HG02798 (cell line): ENCODE data around the gene CAMTA1.

Experiments
- ATAC-seq: cut with Tn5 transposase; IDR thresholded peaks from one replicate; pipeline ENCODE4 v1.9.1; 2021; ENCODE audit warnings: mild to moderate bottlenecking; ENCODE audit not compliant: unreplicated experiment, poor library complexity

CAMTA1 gene

GRCh38 chr1:7752512-7753417 is 967.5 kb downstream of the CAMTA1 start:
- no peak for ATAC-seq

DNA sequence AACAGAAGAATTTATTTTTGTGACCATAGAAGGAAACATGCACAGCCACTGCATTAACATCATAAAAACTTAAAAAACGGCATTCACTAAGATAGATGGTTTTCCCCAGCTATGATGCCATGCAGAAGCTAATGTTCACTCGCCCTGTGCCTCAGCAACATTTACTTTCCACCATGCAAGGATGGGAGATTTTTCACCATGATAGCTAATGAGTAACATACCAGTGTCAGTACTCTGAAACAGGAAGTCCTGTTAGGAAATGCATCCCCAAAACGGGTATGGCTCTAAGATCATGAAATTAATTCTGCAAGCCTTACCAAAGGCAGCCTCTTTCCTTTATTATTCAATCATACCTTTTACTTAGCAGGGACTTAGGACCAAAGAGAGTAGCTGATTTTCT is 968.4 kb downstream of the CAMTA1 start:
- no peak for ATAC-seq

GRCh38 chr1:7754234-7754633 is 969.0 kb downstream of the CAMTA1 start:
- ATAC-seq, result no peak

DNA sequence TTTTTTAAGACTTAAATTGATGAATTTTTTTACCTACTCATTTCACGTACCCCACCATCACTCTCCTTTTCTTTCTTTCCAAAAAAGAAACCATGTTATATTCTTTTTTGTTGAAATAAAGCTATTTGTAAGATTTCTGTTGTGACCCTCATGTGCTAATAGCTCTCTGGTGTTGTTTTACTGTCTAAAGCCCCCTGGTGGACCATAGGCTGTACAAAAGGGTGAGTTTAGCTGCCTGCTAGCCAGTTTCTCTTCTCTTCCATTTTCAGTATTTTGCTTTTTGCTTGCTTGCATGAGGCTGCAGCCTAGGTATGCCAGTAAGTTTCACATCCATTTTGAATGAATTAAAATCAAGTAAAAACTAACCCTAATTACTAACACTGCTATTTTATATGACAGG is 970.2 kb downstream of the CAMTA1 start:
- ATAC-seq, result no peak

- no peak for ATAC-seq
Observed at GRCh38 chr1:7760245-7760644, 975.0 kb downstream of the CAMTA1 start.

DNA sequence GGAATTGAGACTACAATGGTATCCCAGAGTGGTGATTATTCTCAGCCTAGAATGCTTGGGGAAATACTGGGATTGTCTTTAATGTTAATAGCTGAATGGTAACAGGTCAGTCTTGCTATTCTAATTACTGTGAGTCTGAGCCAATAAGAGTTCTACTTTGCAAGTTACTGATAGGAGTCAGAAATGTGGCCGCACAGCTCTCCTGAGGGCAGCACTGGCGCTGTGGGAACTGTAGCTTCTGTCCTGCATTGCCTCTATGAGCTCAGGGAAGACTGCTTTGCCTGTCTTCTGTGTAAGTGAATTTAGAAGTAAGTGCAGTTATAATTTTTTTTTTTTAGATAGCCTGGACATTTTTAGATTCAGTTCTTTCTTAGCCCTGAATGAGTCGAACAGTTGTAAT is 975.8 kb downstream of the CAMTA1 start:
- ATAC-seq, result no peak

DNA sequence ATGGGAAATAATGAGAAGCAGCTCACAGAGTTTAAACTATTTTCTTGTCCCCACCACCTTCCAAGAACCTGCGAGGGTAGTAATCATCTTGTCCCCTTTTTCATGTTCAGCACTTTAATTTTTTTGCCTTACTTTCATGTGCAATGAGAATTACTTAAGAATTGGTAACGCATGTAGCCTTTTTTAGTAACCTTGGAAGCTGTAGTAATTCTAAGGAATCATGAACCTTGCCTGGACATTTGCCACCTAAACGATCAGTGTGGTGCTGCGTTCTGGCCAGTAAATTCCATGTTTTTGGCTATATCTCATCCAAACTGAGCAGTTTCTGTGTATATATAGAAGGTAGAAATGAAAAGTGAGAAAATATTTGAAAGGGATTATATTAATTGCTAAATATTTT is 981.9 kb downstream of the CAMTA1 start:
- no peak for ATAC-seq

DNA sequence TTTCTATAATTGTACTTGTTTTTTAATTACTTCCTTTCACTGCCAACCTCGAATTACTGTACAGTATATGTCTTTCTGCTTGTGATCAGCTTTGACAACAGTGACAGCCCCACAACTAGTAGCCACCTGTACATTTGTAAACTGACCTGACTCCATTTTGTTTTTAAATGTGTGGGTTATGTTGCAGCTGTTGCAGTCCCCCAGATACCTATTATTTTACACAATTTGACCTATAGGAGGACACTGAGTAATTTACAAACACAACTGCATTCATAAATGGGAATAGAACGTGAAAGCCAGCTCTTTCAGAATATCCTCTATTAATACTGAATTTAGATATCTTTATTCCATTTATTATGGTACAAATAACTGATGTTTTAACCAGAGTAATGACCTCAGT is 983.3 kb downstream of the CAMTA1 start:
- no peak for ATAC-seq

GRCh38 chr1:7769673-7770412 is 984.6 kb downstream of the CAMTA1 start:
- no peak for ATAC-seq

DNA sequence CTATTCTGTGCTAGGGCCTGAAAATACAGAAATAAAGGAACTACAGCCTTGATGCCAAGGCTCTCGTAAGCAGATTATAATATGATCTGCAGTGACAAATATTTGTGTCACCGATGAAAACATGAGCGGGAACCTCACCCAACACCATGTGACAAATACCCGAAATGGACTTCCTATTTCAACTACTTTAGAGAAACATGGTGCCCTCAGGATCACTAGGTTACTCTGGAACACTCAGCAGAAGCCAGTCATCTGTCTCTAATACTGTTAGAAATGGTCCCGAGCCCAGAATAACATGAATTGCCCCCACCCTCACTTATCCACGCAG is 985.4 kb downstream of the CAMTA1 start:
- ATAC-seq, result peak; percentile 6

DNA sequence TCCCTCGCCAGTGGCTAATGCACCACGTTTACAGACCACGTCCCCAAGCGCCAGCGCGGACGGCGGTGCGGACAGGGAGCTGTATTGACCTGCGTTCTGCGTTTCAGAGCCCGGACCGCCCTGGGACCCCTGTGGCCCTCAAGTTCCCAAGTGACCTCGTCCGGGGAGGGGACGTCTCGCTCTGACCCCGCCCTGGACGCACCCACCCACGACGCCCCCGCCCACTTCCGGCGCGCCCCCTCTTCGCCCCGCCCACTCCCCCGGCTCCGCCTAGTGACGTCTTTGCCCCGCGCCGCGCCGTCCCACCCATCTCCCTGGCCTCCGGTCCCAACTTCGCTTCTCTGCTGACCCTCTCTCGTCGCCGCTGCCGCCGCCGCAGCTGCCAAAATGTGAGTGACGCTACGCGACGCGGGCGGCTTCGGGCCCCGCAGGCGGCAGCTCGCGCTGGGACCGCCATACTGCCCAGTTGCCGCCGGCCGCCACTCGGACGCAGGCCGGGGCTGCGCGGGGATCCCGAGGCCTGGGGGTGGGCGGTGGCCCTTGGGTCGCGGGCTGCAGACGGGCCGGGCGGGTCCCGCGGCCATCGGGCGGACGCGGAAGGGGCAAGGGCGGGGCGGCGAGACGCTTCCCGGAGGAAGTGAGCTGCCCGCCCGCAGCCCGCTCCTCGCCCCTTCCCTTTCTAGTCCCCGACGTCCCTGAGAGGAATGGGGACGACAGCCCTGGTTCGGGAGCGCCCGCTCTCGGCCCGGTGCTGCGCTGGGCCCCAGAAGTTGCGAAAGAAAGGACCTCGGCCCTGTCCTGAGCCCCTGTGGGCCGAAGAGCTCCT is 986.0 kb downstream of the CAMTA1 start, which contains the start of gene VAMP3:
Gene VAMP3 (plus strand): TSS at position 300 of the 826 bp plus-strand sequence. CDS start 88 bp downstream, at position 388.
- peak; percentile 85 for ATAC-seq

DNA sequence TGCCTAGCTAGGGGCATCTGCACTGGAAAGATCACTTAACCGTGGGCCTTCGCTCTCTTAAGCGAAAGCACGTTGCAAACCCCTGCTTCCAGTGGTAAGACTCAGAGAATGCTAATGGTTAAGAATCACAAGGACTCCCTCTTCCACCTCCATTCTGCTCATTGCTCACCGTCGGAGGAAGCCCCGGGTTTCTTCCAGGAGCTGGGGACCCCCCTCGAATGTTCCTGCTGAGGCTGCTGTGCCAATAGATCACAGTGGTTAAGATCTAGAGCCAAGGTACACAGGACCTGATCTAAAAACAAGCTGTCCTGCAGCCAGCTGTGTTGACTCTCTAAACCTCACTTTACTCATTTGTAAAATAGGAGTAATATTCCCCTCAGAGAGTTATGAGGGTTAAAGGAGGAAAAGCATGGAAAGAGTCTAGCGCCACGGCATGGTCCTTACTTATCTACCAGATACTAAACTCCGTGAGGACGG is 986.6 kb downstream of the CAMTA1 start:
- ATAC-seq, result no peak

- ATAC-seq, result no peak
Observed at GRCh38 chr1:7777591-7777990, 992.3 kb downstream of the CAMTA1 start.

DNA sequence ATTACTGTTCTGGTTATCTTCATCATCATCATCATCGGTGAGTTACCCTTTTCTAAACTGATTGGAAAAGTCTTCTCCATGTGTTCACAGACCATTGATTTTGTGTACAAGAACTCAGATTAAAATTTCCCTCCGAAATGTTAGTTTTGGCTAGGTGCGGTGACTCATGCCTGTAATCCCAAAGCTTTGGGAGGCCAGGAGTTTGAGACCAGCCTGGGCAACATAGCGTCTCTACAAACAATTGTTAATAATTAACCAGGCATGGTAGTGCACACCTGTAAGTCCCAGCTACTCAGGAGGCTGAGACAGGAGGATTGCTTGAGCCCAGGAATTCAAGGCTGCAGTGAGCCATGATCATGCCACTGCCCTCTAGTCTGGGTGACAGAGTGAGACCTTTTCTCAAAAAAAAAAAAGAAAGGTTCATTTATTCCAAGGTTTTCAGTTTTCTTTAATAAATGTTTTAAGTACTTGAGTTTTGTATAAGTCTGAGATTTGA is 992.9 kb downstream of the CAMTA1 start:
- ATAC-seq, result no peak

GRCh38 chr1:7780976-7781375 is 995.7 kb downstream of the CAMTA1 start:
- no peak for ATAC-seq

- no peak for ATAC-seq
Observed at GRCh38 chr1:7781501-7781900, 996.2 kb downstream of the CAMTA1 start.

- no peak for ATAC-seq
Observed at GRCh38 chr1:7781923-7782495, 996.8 kb downstream of the CAMTA1 start.

DNA sequence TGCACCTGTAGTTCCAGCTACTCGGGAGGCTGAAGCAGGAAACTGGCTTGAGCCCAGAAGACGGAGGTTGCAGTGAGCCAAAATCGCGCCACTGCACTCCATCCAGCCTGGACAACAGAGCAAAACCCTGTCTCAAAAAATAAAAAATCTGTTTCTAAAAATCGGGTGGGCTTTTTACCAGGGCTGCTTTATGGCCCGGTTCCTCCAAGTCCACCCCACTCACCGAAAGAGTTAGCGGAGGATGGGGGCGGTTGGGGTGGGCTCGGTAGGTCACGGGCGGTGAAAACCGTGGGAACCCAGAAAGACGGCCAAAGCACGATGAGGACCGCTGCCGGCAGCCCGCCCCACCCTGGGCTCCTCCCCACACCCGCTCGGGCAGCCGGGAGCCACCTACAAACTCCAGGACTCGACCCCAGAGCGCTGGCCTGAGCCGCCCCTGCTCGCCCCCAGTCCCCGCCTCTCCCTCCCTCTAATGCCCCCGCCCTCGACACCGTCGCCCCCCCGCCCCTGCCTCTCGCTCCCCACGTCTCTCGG is 998.0 kb downstream of the CAMTA1 start:
- ATAC-seq, result no peak

DNA sequence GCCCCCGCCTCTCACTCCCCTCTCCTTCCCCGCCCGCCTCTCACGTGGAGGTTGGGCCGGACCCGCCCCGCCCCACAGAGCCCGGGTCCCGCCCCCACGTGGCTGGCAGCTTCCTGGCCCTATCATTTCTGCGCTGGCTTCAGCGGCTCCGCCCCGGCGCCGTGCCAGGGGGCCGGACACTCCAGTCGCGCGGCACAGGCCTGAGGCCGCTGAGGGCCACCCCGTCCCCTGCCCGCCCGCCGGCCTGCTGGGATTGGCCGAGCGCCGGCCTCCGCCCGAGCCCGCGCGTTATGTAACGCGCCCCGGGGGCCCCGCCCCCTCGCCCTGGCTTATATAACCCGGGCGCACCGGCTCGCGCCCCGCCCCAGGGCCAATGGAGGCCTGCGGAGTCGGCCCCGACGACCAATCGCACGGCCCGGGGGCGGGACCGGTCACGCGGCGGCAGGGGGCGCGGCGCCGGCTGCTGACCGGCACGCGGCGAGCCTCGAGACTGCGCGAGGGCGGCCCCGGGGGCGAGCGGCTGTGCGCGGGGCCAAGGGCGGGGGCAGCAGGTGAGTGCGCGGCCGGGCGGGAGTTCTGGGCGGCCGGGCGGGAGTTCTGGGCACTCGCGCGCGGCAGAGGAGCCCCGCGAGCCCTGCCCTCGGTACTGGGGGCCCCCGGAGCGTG is 998.7 kb downstream of the CAMTA1 start, which contains the start of gene PER3:
Gene PER3 (plus strand): TSS at position 466 of the 666 bp plus-strand sequence. CDS start 587 bp downstream, outside the sequence.
- peak; percentile 94 for ATAC-seq
